AG08396 (cell line): ENCODE results near the gene WDR89.
"Not testable (repeated sequence)": the region's sequence is repeated elsewhere in the genome, so short reads cannot be mapped to it uniquely, and the experiment has no call there.

ENCODE experiments used
- DNase-seq: peaks from one replicate; pipeline ENCODE4 v3.0.0; 2012; ENCODE audit warnings: low spot score, mixed read lengths

The WDR89 gene

GRCh38 chr14:63596998-63597658 lies 44.5 kb downstream of the WDR89 start:
- no peak for DNase-seq

- DNase-seq: no peak
These were observed 47.0 kb downstream of the WDR89 start for GRCh38 chr14:63594455-63595372.

GRCh38 chr14:63583046-63583445 lies 58.6 kb downstream of the WDR89 start:
- DNase-seq: not testable (repeated sequence)

GRCh38 chr14:63581491-63581890 lies 60.2 kb downstream of the WDR89 start:
- DNase-seq: no peak

GRCh38 chr14:63578300-63578699 lies 63.4 kb downstream of the WDR89 start:
- DNase-seq: no peak

- DNase-seq: no peak
These were observed 68.1 kb downstream of the WDR89 start for GRCh38 chr14:63573581-63573980.

GRCh38 chr14:63565448-63565847 lies 76.2 kb downstream of the WDR89 start:
- DNase-seq: no peak

GRCh38 chr14:63564318-63564717 lies 77.4 kb downstream of the WDR89 start:
- DNase-seq: no peak

GRCh38 chr14:63563370-63564026 lies 78.2 kb downstream of the WDR89 start:
- no peak for DNase-seq

GRCh38 chr14:63562405-63562804 lies 79.3 kb downstream of the WDR89 start:
- no peak for DNase-seq

GRCh38 chr14:63555572-63555971 lies 86.1 kb downstream of the WDR89 start:
- no peak for DNase-seq

GRCh38 chr14:63551332-63551731 lies 90.3 kb downstream of the WDR89 start:
- no peak for DNase-seq

GRCh38 chr14:63547798-63548335 lies 93.8 kb downstream of the WDR89 start:
- no peak for DNase-seq
